PC-9 (cell line): ENCODE measurements around the gene RBM10.
"Not testable (repeated sequence)": the region's sequence is repeated elsewhere in the genome, so short reads cannot be mapped to it uniquely, and the experiment has no call there.

ENCODE experiments used
- EZH2 ChIP-seq: fragments of 200-600 bp; sonication (generic); IDR thresholded peaks from 2 replicates; pipeline ENCODE4 v1.8.0; 2017; ENCODE audit warnings: antibody characterized with exemption, low read depth
- TF ChIP-seq, protein P1 (sequence below): fragments of 200-600 bp; sonication (generic); conservative IDR thresholded peaks from 2 replicates; pipeline ENCODE4 v1.6.1; 2017; ENCODE audit warnings: mixed run types, antibody characterized with exemption, mild to moderate bottlenecking, moderate library complexity

DNA sequence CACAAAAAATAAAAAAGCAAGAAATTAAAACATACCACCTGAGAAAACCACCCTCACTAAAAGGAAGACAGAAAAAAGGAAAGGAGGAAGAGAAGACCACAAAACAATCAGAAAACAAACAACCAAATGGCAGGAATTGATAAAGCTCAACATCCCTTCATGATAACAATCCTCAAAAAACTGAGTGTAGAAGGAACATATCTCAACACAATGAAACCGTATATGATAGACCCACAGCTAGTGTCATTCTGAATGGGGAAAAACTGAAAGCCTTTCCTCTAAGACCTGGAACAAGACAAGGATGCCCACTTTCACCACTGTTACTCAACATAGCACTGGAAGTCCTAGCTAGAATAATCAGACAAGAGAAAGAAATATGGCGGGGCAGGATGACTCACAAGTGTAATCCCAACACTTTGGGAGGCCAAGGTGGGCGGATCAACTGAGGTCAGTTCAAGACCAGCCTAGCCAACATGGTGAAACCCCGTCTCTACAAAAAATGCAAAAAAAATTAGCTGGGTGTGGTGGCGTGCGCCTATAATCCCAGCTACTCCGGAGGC lies 28.4 kb upstream of the RBM10 start:
- TF ChIP-seq, protein P1, sequence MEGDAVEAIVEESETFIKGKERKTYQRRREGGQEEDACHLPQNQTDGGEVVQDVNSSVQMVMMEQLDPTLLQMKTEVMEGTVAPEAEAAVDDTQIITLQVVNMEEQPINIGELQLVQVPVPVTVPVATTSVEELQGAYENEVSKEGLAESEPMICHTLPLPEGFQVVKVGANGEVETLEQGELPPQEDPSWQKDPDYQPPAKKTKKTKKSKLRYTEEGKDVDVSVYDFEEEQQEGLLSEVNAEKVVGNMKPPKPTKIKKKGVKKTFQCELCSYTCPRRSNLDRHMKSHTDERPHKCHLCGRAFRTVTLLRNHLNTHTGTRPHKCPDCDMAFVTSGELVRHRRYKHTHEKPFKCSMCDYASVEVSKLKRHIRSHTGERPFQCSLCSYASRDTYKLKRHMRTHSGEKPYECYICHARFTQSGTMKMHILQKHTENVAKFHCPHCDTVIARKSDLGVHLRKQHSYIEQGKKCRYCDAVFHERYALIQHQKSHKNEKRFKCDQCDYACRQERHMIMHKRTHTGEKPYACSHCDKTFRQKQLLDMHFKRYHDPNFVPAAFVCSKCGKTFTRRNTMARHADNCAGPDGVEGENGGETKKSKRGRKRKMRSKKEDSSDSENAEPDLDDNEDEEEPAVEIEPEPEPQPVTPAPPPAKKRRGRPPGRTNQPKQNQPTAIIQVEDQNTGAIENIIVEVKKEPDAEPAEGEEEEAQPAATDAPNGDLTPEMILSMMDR, result not testable (repeated sequence)
- TF ChIP-seq EZH2, result not testable (repeated sequence)
